ENCODE results near the gene EIF2B4. TPM values are rescaled to one million over a fixed set of nuclear protein-coding genes. Genes with fewer than 3 reads are reported as not detected.

Gene EIF2B4
- total and polyA plus RNA-seq, 2 of the 13 experiments (the other 11 are each of a cell fraction or from before 2014, with no cell fraction given) = 91.5 to 96.4 TPM

- no peaks in the 10 kb centered on the region for H3K9me3 ChIP-seq (ENCODE audit: low read length)
- no peak overlapping the region for H2AFZ ChIP-seq (ENCODE audit: low read length)
- intact Hi-C loops (cut with micrococcal nuclease; ENCODE audit: unreplicated experiment) = loop anchor here (1.0 to 10.0 kb wide), 2 partner anchors 58 to 124 kb away; no protein-coding TSS in a partner anchor
- ATAC-seq = no peak
- no peak for DNase-seq (ENCODE audit: low spot score)
- no TSS peak for BruUV-seq (replicated peaks)
- ChIA-PET CTCF (ENCODE audit: low intra/inter-chr PET ratio, low total read pairs) (interaction anchor here (0.8 kb wide), 1 partner anchor 58 kb away, joined by 3 read pairs; no protein-coding TSS in a partner anchor), POLR2A (interaction anchor here (1.2 to 5.1 kb wide), 8 partner anchors 8 to 86 kb away, joined by 3 to 38 read pairs (median 14); partner anchors contain the start of genes EIF2B4, GTF3C2, MPV17 and PPM1G)
- peaks cover 3% of the 10 kb centered on the region; the same call in 1 of the 2 replicates for H4K20me1 ChIP-seq (ENCODE audit: insufficient read depth, low read length)
- peaks cover 47 to 71% of the 10 kb centered on the region in 2 experiments for H3K36me3 ChIP-seq (replicated peaks in 1 of 2; ENCODE audit: control insufficient read depth in 1 of 2, insufficient read depth in 2 of 2, low read length in 2 of 2)
- H3K4me2 ChIP-seq (ENCODE audit: low read depth, low read length) = peak overlapping the region; percentile 90
- no peak for FAIRE-seq
- peak overlapping the region; percentile 75; the same call in 1 of the 2 replicates for H3K9ac ChIP-seq (ENCODE audit: insufficient read depth, low read depth, low read length)
- H3K4me1 ChIP-seq (ENCODE audit: insufficient read depth, low read length) = peaks cover 26% of the 10 kb centered on the region
- H3K79me2 ChIP-seq (ENCODE audit: insufficient read depth, low read length) = peaks cover 4% of the 10 kb centered on the region
- 96% methylated on average over 6 of the region's 9 CpGs for WGBS (ENCODE audit: low lambda C conversion rate)
- no peaks in the 10 kb centered on the region for H3K27me3 ChIP-seq (ENCODE audit: control insufficient read depth in 1 of 2, insufficient read depth in 2 of 2, low read length in 2 of 2)
- H3K4me3 ChIP-seq (replicated peaks in 1 of 3; ENCODE audit: insufficient read depth in 1 of 3, low read depth in 2 of 3, low read length in 3 of 3) = peak overlapping the region in 1 of 3 experiments; percentile 75; a peak in 1 of 6 replicates
- in situ Hi-C loops (cut with HindIII; ENCODE audit: extremely low pct_ligation_motif_present, low pct_unique_long_range_greater_than_20kb) = no loop called here
- H3K27ac ChIP-seq (ENCODE audit: extremely low read length, insufficient read depth, low read length) = peak overlapping the region; percentile 85
- TF ChIP-seq ZBTB37 (CRISPR knock-in tag; IDR thresholded peaks at IDR 0.05) (no peak), NFIC (IDR thresholded peaks at IDR 0.05; ENCODE audit: low read length) (0 out of 2 replicates have a peak, but pooled peaks have one; percentile 1), ZNF740 (CRISPR knock-in tag; IDR thresholded peaks at IDR 0.05) (no peak), RBFOX2 (IDR thresholded peaks at IDR 0.05; ENCODE audit: low read depth, low read length) (peak; percentile 34), EED (CRISPR knock-in tag; IDR thresholded peaks at IDR 0.05) (0 out of 2 replicates have a peak, but pooled peaks have one; percentile 17), NONO (IDR thresholded peaks at IDR 0.05) (no peak), NONO (CRISPR knock-in tag; conservative IDR thresholded peaks at IDR 0.05) (0 out of 2 replicates have a peak, but pooled peaks have one; percentile 5), ZNF564 (CRISPR knock-in tag; IDR thresholded peaks at IDR 0.05) (0 out of 2 replicates have a peak, but pooled peaks have one; percentile 48), AGO2 (optimal IDR thresholded peaks at IDR 0.05; ENCODE audit: low read depth, low read length) (peak; percentile 49), HNRNPLL (IDR thresholded peaks at IDR 0.05; ENCODE audit: low read depth, low read length, poor library complexity, severe bottlenecking) (peak; percentile 13), REL (CRISPR knock-in tag; conservative IDR thresholded peaks at IDR 0.05) (peak; percentile 48)
- TF ChIP-seq, protein P1, sequence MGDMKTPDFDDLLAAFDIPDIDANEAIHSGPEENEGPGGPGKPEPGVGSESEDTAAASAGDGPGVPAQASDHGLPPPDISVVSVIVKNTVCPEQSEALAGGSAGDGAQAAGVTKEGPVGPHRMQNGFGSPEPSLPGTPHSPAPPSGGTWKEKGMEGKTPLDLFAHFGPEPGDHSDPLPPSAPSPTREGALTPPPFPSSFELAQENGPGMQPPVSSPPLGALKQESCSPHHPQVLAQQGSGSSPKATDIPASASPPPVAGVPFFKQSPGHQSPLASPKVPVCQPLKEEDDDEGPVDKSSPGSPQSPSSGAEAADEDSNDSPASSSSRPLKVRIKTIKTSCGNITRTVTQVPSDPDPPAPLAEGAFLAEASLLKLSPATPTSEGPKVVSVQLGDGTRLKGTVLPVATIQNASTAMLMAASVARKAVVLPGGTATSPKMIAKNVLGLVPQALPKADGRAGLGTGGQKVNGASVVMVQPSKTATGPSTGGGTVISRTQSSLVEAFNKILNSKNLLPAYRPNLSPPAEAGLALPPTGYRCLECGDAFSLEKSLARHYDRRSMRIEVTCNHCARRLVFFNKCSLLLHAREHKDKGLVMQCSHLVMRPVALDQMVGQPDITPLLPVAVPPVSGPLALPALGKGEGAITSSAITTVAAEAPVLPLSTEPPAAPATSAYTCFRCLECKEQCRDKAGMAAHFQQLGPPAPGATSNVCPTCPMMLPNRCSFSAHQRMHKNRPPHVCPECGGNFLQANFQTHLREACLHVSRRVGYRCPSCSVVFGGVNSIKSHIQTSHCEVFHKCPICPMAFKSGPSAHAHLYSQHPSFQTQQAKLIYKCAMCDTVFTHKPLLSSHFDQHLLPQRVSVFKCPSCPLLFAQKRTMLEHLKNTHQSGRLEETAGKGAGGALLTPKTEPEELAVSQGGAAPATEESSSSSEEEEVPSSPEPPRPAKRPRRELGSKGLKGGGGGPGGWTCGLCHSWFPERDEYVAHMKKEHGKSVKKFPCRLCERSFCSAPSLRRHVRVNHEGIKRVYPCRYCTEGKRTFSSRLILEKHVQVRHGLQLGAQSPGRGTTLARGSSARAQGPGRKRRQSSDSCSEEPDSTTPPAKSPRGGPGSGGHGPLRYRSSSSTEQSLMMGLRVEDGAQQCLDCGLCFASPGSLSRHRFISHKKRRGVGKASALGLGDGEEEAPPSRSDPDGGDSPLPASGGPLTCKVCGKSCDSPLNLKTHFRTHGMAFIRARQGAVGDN (CRISPR knock-in tag; IDR thresholded peaks at IDR 0.05) = 0 out of 2 replicates have a peak, but pooled peaks have one; percentile 4
These were observed 8.7 kb upstream of the EIF2B4 start for GRCh38 chr2:27378809-27379290.
